ENCODE data around the gene PLEK2. TPM values are rescaled to one million over a fixed set of nuclear protein-coding genes. Genes with fewer than 3 reads are reported as not detected.

The PLEK2 gene
- total and polyA plus RNA-seq, 2 of the 13 experiments (the other 11 are each of a cell fraction or from before 2014, with no cell fraction given): 0.26 to 1.5 TPM

DNA sequence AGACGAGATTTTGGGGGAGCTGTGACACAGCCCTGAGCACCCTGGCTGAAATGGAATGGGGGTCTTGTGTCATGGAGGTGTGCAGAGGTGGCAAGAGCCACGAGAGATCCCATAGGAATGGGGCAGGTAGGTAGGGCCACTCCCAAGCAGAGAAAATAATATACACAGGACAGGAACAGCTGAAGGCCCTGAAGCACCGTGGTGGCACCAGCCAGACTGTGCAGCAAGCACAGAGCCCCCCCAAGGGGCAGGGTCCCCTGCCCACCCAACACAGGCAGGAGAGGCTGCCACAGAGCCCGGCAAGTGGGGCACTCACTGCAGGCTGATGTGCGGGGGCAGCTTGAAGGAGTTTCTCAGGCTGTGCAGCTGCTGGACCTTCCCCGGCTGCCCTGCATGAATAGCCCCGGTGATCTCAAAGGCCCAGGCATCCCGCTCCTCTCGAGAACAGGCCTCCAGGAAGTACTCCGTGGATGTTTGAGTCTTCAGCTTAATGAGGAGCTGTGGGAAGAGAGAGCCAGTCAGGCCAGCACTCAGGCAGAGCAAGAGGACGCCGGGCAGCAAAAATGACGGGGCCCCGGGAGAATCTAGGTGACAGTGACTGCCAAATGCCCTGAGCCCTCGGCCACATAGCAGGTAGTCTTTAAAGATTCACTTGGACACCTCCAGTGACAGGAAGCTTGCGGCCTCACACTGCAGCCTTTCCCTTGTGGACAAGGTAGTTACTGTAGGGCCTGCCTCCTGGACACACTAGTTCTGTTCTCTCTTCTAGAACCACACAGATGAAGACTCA is 16.7 kb downstream of the PLEK2 start:
- ChIA-PET CTCF (ENCODE audit: low intra/inter-chr PET ratio, low total read pairs) (no interaction called here), POLR2A (no interaction called here)
- no peak overlapping the region for H2AFZ ChIP-seq (ENCODE audit: low read length)
- DNase-seq (ENCODE audit: low spot score) (no peak), FAIRE-seq (no peak), ATAC-seq (peak; percentile 63)
- 53% methylated on average over 10 of the region's 16 CpGs for WGBS (ENCODE audit: low lambda C conversion rate)
- H3K9me3 ChIP-seq (ENCODE audit: low read length): no peaks in the 10 kb centered on the region
- intact Hi-C loops (cut with micrococcal nuclease; ENCODE audit: unreplicated experiment) (no loop called here), in situ Hi-C loops (cut with HindIII; ENCODE audit: extremely low pct_ligation_motif_present, low pct_unique_long_range_greater_than_20kb) (no loop called here)
- H3K27ac ChIP-seq (ENCODE audit: extremely low read length, insufficient read depth, low read length): no peak overlapping the region
- H3K79me2 ChIP-seq (ENCODE audit: insufficient read depth, low read length): no peaks in the 10 kb centered on the region
- H3K4me1 ChIP-seq (ENCODE audit: insufficient read depth, low read length): peaks cover 47% of the 10 kb centered on the region
- H3K4me3 ChIP-seq (replicated peaks in 1 of 3; ENCODE audit: insufficient read depth in 1 of 3, low read depth in 2 of 3, low read length in 3 of 3): peak overlapping the region in 1 of 3 experiments; percentile 3; a peak in 1 of 6 replicates
- no peaks in the 10 kb centered on the region for H4K20me1 ChIP-seq (ENCODE audit: insufficient read depth, low read length)
- H3K27me3 ChIP-seq (ENCODE audit: control insufficient read depth in 1 of 2, insufficient read depth in 2 of 2, low read length in 2 of 2): no peaks in the 10 kb centered on the region; a peak in 2 of 5 replicates
- H3K9ac ChIP-seq (ENCODE audit: insufficient read depth, low read depth, low read length): no peak overlapping the region
- TF ChIP-seq ZNF761 (CRISPR knock-in tag; conservative IDR thresholded peaks at IDR 0.05) (no peak), ZNF180 (CRISPR knock-in tag; IDR thresholded peaks at IDR 0.05; ENCODE audit: borderline replicate concordance, low read depth) (no peak), ZFP62 (CRISPR knock-in tag; IDR thresholded peaks at IDR 0.05) (no peak), SIX4 (CRISPR knock-in tag; IDR thresholded peaks at IDR 0.05) (no peak), FOXK1 (CRISPR knock-in tag; IDR thresholded peaks at IDR 0.05; ENCODE audit: borderline replicate concordance, low read depth) (no peak), ZNF724P (CRISPR knock-in tag; IDR thresholded peaks at IDR 0.05; ENCODE audit: borderline replicate concordance) (no peak), DNMT1 (CRISPR knock-in tag; IDR thresholded peaks at IDR 0.05) (no peak)
- H3K36me3 ChIP-seq (replicated peaks in 1 of 2; ENCODE audit: control insufficient read depth in 1 of 2, insufficient read depth in 2 of 2, low read length in 2 of 2): no peaks in the 10 kb centered on the region
- BruUV-seq (replicated peaks): no TSS peak
- H3K4me2 ChIP-seq (ENCODE audit: low read depth, low read length): peak overlapping the region; percentile 21; the same call in 1 of the 2 replicates

DNA sequence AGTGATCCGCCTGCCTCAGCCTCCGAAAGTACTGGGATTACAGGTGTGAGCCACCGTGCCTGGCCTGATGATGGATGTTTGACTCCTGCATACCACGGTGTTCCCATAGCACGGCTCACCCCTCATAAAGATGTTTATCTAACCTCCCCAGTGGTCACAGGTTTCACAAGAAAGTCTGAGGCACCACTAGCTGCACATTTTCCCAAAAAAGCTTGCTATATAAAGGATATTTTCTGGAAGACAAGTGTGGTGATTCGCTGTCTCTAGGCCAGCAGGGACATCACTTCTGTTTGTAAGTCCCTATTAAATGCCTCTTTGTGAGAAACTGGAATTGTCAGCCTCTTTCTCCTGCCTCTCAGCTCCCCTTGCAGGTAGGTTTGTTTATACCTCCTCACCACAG is 18.3 kb downstream of the PLEK2 start:
- Histone ChIP-seq H2AFZ (ENCODE audit: low read length) (no peak overlapping the region), H3K4me1 (ENCODE audit: insufficient read depth, low read length) (peaks cover 55% of the 10 kb centered on the region), H3K79me2 (ENCODE audit: insufficient read depth, low read length) (no peaks in the 10 kb centered on the region), H3K4me3 (replicated peaks in 1 of 3; ENCODE audit: insufficient read depth in 1 of 3, low read depth in 2 of 3, low read length in 3 of 3) (no peak overlapping the region), H3K4me2 (ENCODE audit: low read depth, low read length) (no peak overlapping the region), H3K9me3 (ENCODE audit: low read length) (no peaks in the 10 kb centered on the region), H3K9ac (ENCODE audit: insufficient read depth, low read depth, low read length) (no peak overlapping the region), H3K27me3 (ENCODE audit: control insufficient read depth in 1 of 2, insufficient read depth in 2 of 2, low read length in 2 of 2) (no peaks in the 10 kb centered on the region; a peak in 1 of 5 replicates), H4K20me1 (ENCODE audit: insufficient read depth, low read length) (no peaks in the 10 kb centered on the region), H3K36me3 (replicated peaks in 1 of 2; ENCODE audit: control insufficient read depth in 1 of 2, insufficient read depth in 2 of 2, low read length in 2 of 2) (no peaks in the 10 kb centered on the region), H3K27ac (ENCODE audit: extremely low read length, insufficient read depth, low read length) (no peak overlapping the region)
- no peak for FAIRE-seq
- intact Hi-C loops (cut with micrococcal nuclease; ENCODE audit: unreplicated experiment) (no loop called here), in situ Hi-C loops (cut with HindIII; ENCODE audit: extremely low pct_ligation_motif_present, low pct_unique_long_range_greater_than_20kb) (no loop called here)
- ChIA-PET CTCF (ENCODE audit: low intra/inter-chr PET ratio, low total read pairs) (no interaction called here), POLR2A (no interaction called here)
- no peak for DNase-seq (ENCODE audit: low spot score)
- WGBS (ENCODE audit: low lambda C conversion rate): 10% methylated on average over 1 of the region's 6 CpGs
- no peak for ATAC-seq
- no TSS peak for BruUV-seq (replicated peaks)
- TF ChIP-seq, protein P1, sequence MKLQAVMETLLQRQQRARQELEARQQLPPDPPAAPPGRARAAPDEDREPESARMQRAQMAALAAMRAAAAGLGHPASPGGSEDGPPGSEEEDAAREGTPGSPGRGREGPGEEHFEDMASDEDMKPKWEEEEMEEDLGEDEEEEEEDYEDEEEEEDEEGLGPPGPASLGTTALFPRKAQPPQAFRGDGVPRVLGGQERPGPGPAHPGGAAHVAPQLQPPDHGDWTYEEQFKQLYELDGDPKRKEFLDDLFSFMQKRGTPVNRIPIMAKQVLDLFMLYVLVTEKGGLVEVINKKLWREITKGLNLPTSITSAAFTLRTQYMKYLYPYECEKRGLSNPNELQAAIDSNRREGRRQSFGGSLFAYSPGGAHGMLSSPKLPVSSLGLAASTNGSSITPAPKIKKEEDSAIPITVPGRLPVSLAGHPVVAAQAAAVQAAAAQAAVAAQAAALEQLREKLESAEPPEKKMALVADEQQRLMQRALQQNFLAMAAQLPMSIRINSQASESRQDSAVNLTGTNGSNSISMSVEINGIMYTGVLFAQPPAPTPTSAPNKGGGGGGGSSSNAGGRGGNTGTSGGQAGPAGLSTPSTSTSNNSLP (IDR thresholded peaks at IDR 0.05; ENCODE audit: low read depth, low read length): no peak
- TF ChIP-seq TBP (CRISPR knock-in tag; IDR thresholded peaks at IDR 0.05) (no peak), ZNF34 (CRISPR knock-in tag; IDR thresholded peaks at IDR 0.05; ENCODE audit: borderline replicate concordance) (no peak), ZNF614 (CRISPR knock-in tag; IDR thresholded peaks at IDR 0.05; ENCODE audit: borderline replicate concordance) (no peak), ZMYM3 (CRISPR knock-in tag; IDR thresholded peaks at IDR 0.05) (no peak), ZNF781 (CRISPR knock-in tag; IDR thresholded peaks at IDR 0.05; ENCODE audit: borderline replicate concordance, not compliant biosample characterization) (no peak)
- TF ChIP-seq, protein P2, sequence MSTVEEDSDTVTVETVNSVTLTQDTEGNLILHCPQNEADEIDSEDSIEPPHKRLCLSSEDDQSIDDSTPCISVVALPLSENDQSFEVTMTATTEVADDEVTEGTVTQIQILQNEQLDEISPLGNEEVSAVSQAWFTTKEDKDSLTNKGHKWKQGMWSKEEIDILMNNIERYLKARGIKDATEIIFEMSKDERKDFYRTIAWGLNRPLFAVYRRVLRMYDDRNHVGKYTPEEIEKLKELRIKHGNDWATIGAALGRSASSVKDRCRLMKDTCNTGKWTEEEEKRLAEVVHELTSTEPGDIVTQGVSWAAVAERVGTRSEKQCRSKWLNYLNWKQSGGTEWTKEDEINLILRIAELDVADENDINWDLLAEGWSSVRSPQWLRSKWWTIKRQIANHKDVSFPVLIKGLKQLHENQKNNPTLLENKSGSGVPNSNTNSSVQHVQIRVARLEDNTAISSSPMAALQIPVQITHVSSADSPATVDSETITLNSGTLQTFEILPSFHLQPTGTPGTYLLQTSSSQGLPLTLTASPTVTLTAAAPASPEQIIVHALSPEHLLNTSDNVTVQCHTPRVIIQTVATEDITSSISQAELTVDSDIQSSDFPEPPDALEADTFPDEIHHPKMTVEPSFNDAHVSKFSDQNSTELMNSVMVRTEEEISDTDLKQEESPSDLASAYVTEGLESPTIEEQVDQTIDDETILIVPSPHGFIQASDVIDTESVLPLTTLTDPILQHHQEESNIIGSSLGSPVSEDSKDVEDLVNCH (CRISPR knock-in tag; IDR thresholded peaks at IDR 0.05): no peak
